Endothelial cell of umbilical vein (primary cell): ENCODE data around the gene WBP2NL.

Source experiments
- CTCF ChIP-seq, 2 donors: IDR thresholded peaks; 1 replicate in 1 of 2; 2 replicates in 1 of 2; pipeline ENCODE4 v1.5.1; 2011; ENCODE audit warnings: low read length in 2 of 2, mild to moderate bottlenecking in 2 of 2, moderate library complexity in 2 of 2, control low read depth in 1 of 2, inconsistent platforms in 1 of 2, low read depth in 1 of 2; ENCODE audit not compliant: insufficient read depth in 1 of 2; ENCODE audit errors: extremely low read depth in 1 of 2
- EZH2 ChIP-seq: IDR thresholded peaks from 2 replicates; pipeline ENCODE4 v1.6.1; 2012; ENCODE audit warnings: borderline replicate concordance, low read depth, mild to moderate bottlenecking, moderate library complexity, low read length, inconsistent platforms; ENCODE audit not compliant: severe bottlenecking
- FOS ChIP-seq: IDR thresholded peaks from 2 replicates; pipeline ENCODE4 v1.6.1; 2011; ENCODE audit warnings: mild to moderate bottlenecking, low read length, moderate library complexity, borderline replicate concordance; ENCODE audit not compliant: insufficient read depth
- GATA2 ChIP-seq: IDR thresholded peaks from 2 replicates; pipeline ENCODE4 v1.7.0; 2011; ENCODE audit warnings: low read depth, mild to moderate bottlenecking, moderate library complexity, mixed read lengths, low read length; ENCODE audit not compliant: insufficient read length, insufficient read depth
- JUN ChIP-seq: IDR thresholded peaks from 2 replicates; pipeline ENCODE4 v1.6.1; 2011; ENCODE audit warnings: borderline replicate concordance, low read depth; ENCODE audit not compliant: insufficient read length, insufficient read depth
- MAX ChIP-seq: IDR thresholded peaks from 2 replicates; pipeline ENCODE4 v1.6.1; 2011; ENCODE audit not compliant: insufficient read depth, insufficient read length
- MYC ChIP-seq: IDR thresholded peaks from one replicate; pipeline ENCODE4 v1.6.1; 2011; ENCODE audit warnings: mild to moderate bottlenecking, low read depth, low read length
- POLR2A ChIP-seq: IDR thresholded peaks from 2 replicates; pipeline ENCODE4 v1.6.1; 2012; ENCODE audit warnings: low read depth, mild to moderate bottlenecking, control low read depth, low read length
- POLR2AphosphoS5 ChIP-seq: IDR thresholded peaks from 2 replicates; pipeline ENCODE4 v1.6.1; 2012; ENCODE audit warnings: low read depth, mild to moderate bottlenecking, control low read depth, low read length, moderate library complexity; ENCODE audit not compliant: insufficient read depth

GRCh38 chr22:42068291-42068690 lies 69.7 kb downstream of the WBP2NL start:
- TF ChIP-seq EZH2 (no peak), CTCF (IDR thresholded peaks at IDR 0.05; ENCODE audit: extremely low read depth in 1 of 2, insufficient read depth in 1 of 2, low read depth in 1 of 2, low read length in 2 of 2) (no peak), POLR2AphosphoS5 (no peak), POLR2A (no peak), JUN (no peak), MAX (no peak), FOS (no peak), MYC (no peak), GATA2 (no peak)
